SU-DHL-6 (cell line): ENCODE measurements around the gene MRPL51.

Source experiments
- EZH2phosphoT487 ChIP-seq: fragments of 200-600 bp; sonication (generic), shearing (Covaris generic); conservative IDR thresholded peaks from 2 replicates; pipeline ENCODE4 v1.6.1; 2018; ENCODE audit warnings: mild to moderate bottlenecking, antibody characterized with exemption, low read length, moderate library complexity, mixed read lengths
- TF ChIP-seq, protein P1 (sequence below): fragments of 200-600 bp; sonication (generic); IDR thresholded peaks from one replicate; pipeline ENCODE4 v1.5.1; 2017; ENCODE audit warnings: antibody characterized with exemption, mild to moderate bottlenecking, low read length, moderate library complexity; ENCODE audit not compliant: insufficient read depth, poor library complexity, severe bottlenecking

- TF ChIP-seq, protein P1, sequence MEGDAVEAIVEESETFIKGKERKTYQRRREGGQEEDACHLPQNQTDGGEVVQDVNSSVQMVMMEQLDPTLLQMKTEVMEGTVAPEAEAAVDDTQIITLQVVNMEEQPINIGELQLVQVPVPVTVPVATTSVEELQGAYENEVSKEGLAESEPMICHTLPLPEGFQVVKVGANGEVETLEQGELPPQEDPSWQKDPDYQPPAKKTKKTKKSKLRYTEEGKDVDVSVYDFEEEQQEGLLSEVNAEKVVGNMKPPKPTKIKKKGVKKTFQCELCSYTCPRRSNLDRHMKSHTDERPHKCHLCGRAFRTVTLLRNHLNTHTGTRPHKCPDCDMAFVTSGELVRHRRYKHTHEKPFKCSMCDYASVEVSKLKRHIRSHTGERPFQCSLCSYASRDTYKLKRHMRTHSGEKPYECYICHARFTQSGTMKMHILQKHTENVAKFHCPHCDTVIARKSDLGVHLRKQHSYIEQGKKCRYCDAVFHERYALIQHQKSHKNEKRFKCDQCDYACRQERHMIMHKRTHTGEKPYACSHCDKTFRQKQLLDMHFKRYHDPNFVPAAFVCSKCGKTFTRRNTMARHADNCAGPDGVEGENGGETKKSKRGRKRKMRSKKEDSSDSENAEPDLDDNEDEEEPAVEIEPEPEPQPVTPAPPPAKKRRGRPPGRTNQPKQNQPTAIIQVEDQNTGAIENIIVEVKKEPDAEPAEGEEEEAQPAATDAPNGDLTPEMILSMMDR: no peak
- TF ChIP-seq EZH2phosphoT487: no peak
Observed at GRCh38 chr12:6534945-6535696, 42.1 kb upstream of the MRPL51 start.
